ENCODE data around the gene PVALEF. TPM values are rescaled to one million over a fixed set of nuclear protein-coding genes. Genes with fewer than 3 reads are reported as not detected.

The PVALEF gene
- total RNA-seq, 1 donor from 2014 or later = not detected

- TF ChIP-seq, protein P1, sequence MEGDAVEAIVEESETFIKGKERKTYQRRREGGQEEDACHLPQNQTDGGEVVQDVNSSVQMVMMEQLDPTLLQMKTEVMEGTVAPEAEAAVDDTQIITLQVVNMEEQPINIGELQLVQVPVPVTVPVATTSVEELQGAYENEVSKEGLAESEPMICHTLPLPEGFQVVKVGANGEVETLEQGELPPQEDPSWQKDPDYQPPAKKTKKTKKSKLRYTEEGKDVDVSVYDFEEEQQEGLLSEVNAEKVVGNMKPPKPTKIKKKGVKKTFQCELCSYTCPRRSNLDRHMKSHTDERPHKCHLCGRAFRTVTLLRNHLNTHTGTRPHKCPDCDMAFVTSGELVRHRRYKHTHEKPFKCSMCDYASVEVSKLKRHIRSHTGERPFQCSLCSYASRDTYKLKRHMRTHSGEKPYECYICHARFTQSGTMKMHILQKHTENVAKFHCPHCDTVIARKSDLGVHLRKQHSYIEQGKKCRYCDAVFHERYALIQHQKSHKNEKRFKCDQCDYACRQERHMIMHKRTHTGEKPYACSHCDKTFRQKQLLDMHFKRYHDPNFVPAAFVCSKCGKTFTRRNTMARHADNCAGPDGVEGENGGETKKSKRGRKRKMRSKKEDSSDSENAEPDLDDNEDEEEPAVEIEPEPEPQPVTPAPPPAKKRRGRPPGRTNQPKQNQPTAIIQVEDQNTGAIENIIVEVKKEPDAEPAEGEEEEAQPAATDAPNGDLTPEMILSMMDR (IDR thresholded peaks at IDR 0.05; ENCODE audit: unreplicated experiment) = no peak
These were observed 20.9 kb downstream of the PVALEF start for GRCh38 chr17:81186203-81186602.

DNA sequence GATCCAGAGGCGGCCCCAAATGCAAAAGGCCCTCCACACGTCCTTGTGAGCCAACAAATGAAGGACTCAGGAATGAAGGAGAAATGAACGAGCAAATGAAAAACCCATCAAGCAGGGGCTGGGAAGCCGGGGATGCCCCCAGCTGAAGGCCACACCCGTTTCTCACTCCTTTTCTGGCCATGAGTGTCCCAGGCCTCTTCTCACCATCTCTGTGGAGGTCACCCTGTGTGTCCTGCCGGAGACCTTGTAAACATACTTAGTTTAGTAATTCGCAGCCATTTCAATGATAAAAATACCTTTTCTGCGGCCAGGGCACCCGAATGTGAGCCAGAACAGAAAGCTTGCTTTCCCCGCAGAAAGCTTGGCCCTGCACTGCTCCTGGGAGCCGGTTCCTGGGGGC lies 21.8 kb downstream of the PVALEF start:
- no peaks in the 10 kb centered on the region for H3K36me3 Mint-ChIP-seq (ENCODE audit: insufficient read depth)
- TF ChIP-seq, protein P1 (IDR thresholded peaks at IDR 0.05; ENCODE audit: unreplicated experiment) = no peak
- no peak overlapping the region for H3K27ac Mint-ChIP-seq

More at GRCh38 chr17:81186203-81186602, 20.9 kb downstream of the PVALEF start:
- no peaks in the 10 kb centered on the region for H3K36me3 Mint-ChIP-seq (ENCODE audit: insufficient read depth)
- no peak for DNase-seq (ENCODE audit: low spot score, unreplicated experiment)
- no peak overlapping the region for H3K4me3 Mint-ChIP-seq (ENCODE audit: low read depth)
- no peak overlapping the region for H3K27ac Mint-ChIP-seq
- H3K9me3 Mint-ChIP-seq (ENCODE audit: low read depth) = no peaks in the 10 kb centered on the region
- H3K27me3 Mint-ChIP-seq = no peaks in the 10 kb centered on the region
- H3K4me1 Mint-ChIP-seq (ENCODE audit: low read depth) = no peaks in the 10 kb centered on the region

GRCh38 chr17:81187586-81188490 lies 22.5 kb downstream of the PVALEF start:
- TF ChIP-seq, protein P1 (IDR thresholded peaks at IDR 0.05; ENCODE audit: unreplicated experiment) = no peak
- no peak overlapping the region for H3K27ac Mint-ChIP-seq
- DNase-seq (ENCODE audit: low spot score, unreplicated experiment) = no peak
- no peaks in the 10 kb centered on the region for H3K27me3 Mint-ChIP-seq
- H3K9me3 Mint-ChIP-seq (ENCODE audit: low read depth) = no peaks in the 10 kb centered on the region
- H3K4me1 Mint-ChIP-seq (ENCODE audit: low read depth) = no peaks in the 10 kb centered on the region
- H3K4me3 Mint-ChIP-seq (ENCODE audit: low read depth) = no peak overlapping the region
- no peaks in the 10 kb centered on the region for H3K36me3 Mint-ChIP-seq (ENCODE audit: insufficient read depth)

More for the DNA sequence above, 21.8 kb downstream of the PVALEF start:
- Mint-ChIP-seq H3K27me3 (no peaks in the 10 kb centered on the region), H3K4me1 (ENCODE audit: low read depth) (no peaks in the 10 kb centered on the region), H3K9me3 (ENCODE audit: low read depth) (no peaks in the 10 kb centered on the region), H3K4me3 (ENCODE audit: low read depth) (no peak overlapping the region)
- no peak for DNase-seq (ENCODE audit: low spot score, unreplicated experiment)

GRCh38 chr17:81188491-81188840 lies 23.2 kb downstream of the PVALEF start:
- Mint-ChIP-seq H3K27me3 (no peaks in the 10 kb centered on the region), H3K9me3 (ENCODE audit: low read depth) (no peaks in the 10 kb centered on the region), H3K27ac (no peak overlapping the region), H3K4me3 (ENCODE audit: low read depth) (no peak overlapping the region), H3K36me3 (ENCODE audit: insufficient read depth) (no peaks in the 10 kb centered on the region), H3K4me1 (ENCODE audit: low read depth) (no peaks in the 10 kb centered on the region)
- TF ChIP-seq, protein P1 (IDR thresholded peaks at IDR 0.05; ENCODE audit: unreplicated experiment) = no peak
- DNase-seq (ENCODE audit: low spot score, unreplicated experiment) = no peak

DNA sequence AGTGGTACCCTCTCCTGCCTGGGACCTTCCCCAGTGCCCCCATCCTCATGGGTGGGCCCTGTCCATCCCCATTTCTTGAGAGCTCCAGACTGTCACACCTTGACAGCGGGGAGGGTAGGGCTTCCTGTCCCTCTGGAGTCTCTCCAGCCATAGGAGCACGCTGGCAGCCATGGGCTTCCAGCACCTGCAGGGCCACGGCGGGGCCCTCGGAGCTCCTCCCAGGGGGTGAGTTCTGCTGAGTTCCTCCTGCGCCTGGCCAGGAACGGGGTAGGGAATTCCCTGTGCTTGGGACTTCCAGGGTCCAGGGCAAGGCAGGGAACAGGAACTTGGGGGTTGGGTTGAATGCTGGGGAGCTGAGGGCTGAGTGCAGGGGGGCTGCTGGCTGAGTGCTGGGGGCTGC lies 23.7 kb downstream of the PVALEF start:
- no peak overlapping the region for H3K27ac Mint-ChIP-seq
- DNase-seq (ENCODE audit: low spot score, unreplicated experiment) = no peak
- H3K4me1 Mint-ChIP-seq (ENCODE audit: low read depth) = no peaks in the 10 kb centered on the region
- H3K36me3 Mint-ChIP-seq (ENCODE audit: insufficient read depth) = no peaks in the 10 kb centered on the region
- no peak overlapping the region for H3K4me3 Mint-ChIP-seq (ENCODE audit: low read depth)
- H3K27me3 Mint-ChIP-seq = no peaks in the 10 kb centered on the region
- TF ChIP-seq, protein P1 (IDR thresholded peaks at IDR 0.05; ENCODE audit: unreplicated experiment) = no peak
- H3K9me3 Mint-ChIP-seq (ENCODE audit: low read depth) = no peaks in the 10 kb centered on the region
